Measurements from ENCODE around the gene PPEF2.
A peak's percentile ranks its signal among the peaks of the same experiment; 100 is the strongest.

Gene PPEF2

DNA sequence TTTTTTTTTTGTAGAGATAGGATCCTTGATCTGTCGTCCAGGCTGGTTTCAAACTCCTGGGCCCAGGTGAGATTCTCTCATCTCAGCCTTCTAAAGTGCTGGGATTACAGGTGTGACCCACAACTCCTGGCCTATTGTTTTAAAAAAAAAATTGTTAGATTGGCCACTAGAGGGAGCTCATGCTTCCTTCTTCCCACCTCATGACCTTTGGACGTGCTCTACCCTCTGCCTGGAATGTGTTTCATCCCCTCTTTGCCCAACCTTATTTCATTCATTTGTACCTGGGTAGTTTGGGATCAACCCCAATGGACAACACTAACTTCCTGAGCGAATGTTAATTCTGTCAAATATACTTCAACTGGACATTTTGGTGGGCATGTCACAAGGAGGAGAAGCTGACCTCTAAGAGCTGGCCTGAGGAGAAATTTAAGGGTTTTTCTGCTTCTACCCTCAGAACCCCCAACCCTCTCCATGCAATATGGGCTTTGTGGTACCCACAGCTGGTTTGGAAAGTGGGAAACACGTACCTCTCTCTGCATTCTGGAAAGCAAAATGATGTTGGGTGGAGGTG, 6.4 kb downstream of the PPEF2 start:
- peak in 1 of 2 donors; percentile 39 for DNase-seq

DNA sequence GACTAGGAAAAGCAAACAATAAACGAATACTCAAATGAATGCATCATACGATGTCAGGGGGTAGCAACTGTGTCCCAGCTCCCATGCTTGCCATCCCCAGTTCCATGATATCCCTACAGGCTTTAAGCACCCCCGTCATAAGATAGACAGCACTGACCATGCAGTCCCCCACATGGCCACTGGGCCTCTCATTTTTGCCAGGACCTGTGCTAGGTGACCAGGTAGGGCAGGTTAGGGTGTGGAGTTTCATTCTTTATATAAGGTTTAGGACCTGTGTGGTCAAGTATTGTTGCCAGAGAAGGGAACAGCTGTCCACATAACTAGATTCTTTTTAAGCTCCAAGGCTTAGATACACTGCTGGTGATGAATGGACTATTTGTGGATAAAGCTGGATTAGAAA, 9.7 kb downstream of the PPEF2 start:
- no peak for DNase-seq

DNA sequence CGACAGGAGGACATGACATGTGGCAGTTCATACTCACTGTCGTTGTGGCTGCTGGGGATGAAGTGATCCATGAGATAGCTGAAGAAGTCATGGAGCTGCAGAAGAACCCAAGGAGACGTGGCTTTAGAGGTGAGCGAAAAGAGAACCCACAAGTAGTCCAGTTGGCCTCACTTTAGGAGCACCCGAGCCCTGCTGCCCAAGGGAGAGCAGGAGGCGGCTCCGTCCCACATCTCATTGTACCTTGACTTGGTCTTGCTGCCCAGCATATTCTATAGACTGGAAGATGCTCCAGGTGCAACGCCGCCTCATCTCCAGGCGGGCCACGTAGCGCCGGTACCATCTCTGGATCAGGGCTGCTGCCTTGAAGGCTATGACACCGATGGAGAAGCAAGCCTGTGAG, 10.6 kb downstream of the PPEF2 start:
- DNase-seq, result no peak

DNA sequence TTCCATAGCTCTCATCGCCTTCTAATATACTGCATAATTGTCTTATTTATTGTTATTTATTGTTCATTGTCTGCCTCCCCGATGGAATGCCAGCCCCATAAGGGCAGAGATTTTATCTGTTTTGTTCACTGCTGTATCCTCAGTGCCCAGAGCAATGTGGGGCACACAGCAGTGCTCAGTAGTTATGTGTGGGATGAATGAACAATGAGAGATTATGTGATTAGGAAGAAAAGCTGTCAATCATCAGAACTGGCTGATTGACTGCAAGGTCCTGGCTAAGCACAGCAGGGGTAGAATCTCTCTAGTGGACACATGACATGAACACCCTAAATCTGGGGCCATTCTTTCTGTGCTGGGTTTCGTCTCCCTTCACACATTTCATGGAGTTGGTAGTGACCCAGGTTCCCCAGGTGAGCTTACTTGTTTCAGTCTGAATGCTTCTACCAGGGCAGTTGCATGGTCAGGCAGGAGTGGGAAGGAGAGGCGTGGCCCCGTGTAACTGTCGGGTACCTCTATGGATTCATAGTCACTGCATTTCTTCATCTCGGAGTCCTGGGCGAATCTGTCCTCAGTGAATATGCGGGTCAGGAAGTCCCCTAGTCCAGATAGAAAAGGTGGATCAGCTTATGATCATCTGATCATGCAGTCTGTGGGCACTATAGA, 12.6 kb downstream of the PPEF2 start:
- no peak for DNase-seq

DNA sequence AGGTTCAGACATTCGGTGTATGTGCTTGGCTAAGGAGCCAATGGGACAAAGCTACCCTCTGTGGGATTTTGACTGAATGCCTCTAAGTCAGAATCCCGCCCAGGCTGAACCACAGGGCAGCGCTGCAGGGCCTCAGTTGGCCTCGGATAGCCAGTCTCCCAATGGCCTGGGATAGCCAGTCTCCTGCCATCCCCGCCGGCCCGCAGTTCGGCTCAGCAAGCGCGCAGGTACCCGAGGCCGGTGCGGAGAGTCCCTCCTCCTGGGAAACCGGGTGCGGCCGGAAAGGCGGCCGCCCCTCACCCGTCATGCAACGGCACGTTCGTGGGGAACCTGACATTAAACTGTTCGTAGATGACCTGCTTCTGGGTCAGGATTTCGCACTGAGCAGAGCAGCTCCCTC, 16.1 kb downstream of the PPEF2 start:
- DNase-seq, result no peak

DNA sequence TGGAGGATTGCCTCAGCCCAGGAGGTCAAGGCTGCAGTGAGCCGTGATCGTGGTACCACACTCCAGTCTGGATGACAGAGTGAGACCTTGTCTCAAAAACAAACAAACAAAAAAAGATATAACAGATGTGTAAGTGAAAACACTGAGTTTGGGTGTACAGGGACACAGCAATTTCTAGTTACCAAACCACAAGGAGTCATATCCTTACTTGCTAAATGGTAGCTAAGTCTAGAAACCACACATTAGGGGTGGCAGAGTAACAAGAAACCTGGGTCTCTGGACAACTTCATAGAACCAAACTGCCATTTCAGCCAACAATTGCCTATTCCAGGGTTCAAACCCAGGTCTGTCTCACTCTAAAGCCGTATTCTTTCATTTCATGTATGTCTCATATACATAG, 20.8 kb downstream of the PPEF2 start:
- DNase-seq, result no peak

DNA sequence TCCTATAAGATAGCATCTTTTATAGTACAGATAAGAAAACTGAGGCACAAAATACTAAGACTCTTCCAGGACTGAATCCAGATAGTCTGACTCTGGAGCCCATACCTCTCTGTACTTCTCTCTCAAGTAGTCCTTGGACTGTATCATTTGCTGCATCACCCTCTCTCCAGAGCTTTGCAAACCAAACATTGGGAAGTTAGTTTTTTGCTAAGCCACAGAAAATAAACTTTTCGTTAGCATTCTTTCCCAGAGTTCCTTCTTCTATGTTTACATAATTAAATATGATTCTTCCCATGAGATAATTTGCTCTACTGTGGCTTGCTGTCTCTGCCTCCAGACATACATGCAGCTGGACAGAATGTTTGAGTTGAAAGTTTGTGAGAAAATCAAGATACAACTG, 22.0 kb downstream of the PPEF2 start:
- DNase-seq, result no peak

DNA sequence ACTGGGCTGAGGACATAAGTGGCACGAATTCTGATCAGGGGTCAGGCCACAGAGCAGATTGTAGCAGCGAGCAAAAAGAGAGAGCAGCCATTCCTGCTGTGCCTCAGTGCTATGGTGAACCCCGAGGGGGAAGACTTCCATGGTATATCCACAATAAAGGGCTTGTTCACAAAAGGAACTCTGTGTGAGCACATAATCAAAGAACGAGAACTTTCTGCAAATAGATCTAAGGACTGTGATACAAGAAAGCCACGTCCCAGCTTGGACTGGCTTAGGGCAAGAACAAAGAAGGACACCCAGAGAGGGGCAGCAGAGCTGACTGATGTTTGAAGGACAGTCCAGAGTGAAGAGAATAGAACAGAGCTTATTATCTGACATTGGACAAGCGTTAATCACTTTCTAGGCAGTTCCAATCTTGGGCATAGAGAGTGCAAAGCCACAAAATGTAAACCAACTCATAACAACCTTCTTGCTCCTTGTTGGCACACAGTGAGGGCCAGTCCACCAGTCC, 24.0 kb downstream of the PPEF2 start:
- DNase-seq, result no peak

DNA sequence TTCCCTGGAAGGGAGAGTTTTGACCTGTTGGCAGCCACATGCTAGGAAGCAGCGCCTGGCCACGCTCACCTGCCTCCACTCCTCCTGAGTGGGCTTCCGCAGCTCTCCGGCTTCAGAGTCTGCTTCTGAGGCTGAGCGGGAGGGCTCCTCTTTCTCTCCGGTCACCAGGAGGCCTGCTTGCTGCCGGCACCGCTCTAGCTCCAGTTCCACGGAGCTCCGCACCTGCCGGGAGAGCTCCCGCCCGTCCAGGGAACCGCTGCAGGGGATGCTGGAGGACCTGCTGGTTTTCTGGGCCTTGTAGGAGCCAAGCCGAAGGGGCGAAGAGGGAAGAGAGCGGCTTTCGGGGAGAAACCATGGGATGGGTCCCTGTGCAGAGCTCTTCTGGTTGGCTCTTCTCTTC, 26.0 kb downstream of the PPEF2 start:
- no peak for DNase-seq

DNA sequence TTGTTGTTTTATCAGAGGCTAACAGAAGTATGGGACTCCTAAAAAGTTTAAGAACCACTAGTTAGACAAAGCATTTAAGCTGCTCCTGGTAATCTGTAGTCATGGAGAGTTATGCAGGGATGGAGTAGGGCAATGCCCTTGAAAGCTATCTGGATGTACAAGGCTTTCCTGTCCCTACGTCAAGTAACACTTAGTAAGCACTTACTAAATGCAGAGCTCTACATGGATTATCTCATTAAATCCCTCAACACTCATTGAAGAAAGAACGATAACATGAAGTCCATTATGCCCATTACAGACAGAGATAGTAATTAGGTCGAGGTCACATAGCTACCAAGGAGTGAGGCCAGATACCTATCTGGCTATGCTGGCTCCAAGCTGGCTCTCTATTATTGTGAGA, 33.2 kb downstream of the PPEF2 start:
- DNase-seq, result no peak

DNA sequence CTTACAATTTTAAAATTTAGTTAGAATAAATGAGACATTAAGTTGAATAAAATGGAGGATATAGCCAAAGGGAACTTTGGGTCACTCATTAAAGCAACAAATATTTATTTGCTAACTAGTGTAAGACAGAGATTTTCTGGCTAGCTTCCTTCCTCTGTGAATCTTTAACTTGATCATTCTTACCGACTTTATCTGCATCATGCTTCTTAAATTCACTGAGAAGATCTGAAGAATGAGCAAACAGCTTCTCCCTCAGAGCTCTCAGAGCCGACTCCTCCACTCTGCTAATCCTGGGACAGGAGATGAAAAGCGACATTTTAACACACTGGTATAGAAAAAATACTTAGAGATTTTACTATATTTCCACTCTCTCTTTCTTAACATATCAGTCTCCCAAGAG, 35.1 kb downstream of the PPEF2 start:
- DNase-seq, result no peak

DNA sequence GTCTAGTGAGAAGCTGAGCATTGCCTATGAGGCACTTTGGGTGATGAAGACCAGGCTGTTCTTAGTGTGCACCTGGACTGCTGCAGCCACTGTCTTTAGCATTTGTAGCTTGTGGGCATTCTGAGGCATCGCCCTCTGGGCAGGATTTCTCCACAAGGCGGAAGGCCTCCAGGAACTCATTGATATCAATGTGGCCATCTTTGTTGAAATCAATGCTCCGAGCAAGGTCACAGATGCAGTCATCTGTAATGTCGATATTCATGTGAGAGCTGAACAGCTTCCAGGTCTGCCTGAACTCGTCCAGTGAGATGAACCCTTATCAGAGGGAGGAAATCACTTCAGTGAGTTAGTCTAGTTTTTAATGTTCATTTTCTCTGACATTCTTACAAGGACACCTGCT, 41.6 kb downstream of the PPEF2 start:
- DNase-seq, result no peak

DNA sequence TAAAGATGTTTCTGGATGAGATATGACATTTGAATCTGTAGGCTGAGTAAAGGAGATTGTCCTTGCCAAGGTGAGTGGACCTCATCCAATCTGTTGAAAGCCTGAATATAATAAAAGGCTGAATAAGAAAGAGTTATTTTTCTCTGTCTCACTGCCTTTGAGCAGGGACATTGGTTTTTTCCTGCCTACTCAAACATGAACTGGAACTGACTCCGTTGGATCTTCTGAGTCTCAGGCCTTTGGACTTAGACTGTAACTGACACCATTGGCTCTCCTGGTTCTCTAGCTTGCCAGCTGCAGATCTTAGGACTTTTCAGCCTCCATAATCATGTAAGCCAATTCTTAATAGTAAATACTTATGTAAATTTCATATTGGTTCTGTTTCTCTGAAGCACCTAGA, 43.5 kb downstream of the PPEF2 start:
- no peak for DNase-seq

DNA sequence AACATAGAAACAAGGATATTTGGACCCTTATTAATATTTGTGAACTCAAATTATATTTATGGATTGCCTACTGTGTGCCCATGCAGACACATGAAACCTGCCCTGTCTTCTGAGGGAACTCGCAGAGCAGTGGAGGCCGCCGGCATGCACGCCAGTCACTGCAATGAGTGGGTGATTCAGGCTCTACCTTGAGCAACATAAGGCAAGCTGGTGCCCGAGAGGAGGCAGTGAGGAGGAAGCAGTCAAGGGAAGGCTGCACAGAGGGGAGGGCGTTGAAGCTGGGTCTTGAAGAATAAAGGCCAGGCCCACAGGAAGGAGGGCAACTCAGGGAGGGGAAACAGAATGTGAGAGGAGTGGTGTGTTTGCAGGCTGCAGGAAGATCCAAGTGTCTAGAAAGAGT, 52.8 kb downstream of the PPEF2 start:
- no peak for DNase-seq

DNA sequence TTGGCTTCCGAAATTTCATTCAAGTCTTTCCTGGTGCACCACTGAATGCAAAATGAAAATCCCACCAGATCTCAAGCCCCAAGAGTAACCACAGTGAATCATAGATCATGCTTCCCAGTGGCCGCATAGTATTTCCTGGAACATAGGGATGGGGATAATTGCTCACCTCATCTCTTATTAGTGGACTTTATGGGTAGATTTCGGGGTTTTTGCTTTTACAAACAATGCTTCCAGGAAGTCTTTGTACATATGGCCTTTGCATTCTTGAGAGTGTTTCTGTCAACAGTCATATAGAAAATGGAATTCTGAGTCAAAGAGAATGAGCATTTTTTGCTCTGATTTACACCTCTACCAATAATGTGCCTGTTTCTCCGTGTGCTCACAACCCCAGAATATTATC, 53.4 kb downstream of the PPEF2 start:
- DNase-seq, result no peak

DNA sequence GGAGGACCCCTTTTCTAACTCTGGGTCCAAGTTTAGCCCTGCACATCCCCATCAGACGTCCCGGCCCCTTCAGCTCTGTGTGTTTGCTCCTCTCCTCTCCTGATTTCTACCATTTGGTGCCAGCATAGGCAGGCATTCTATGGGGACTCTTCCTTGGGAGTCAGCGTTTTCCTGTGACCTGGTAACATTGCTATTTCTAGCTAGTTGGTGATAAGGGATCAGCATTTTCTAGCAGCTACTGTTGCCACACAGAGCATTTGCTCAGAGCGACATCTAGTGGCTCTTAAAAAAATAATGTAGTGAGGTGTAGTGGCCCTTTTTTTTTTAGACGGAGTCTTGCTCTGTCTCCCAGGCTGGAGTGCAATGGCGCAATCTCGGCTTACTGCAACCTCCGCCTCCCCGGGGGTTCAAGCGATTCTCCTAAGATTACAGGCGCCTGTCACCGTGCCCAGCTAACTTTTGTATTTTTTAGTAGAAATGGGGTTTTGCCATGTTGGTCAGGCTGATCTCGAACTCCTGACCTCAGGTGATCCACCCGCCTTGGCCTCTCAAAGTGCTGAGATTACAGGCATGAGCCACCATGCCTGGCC, 54.0 kb downstream of the PPEF2 start:
- peak; percentile 18 to 62 for DNase-seq

DNA sequence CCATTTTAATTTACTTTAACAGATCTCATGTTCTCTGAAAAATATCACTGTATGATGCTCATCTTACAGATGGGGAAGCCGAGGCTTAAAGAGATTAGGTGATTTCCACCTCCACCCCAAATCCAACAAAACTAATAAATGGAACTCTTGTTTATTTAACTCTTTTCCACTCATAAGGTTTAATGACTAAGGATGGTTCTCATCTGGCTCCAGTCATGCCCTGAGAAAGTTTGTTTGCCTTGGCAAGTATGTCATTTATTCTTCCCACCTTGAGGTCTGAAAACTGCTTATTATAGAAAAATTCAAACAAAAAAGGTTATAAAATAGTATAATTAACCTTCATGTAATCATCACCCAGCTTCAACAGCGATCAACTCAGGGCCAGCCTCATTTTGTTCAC, 56.3 kb downstream of the PPEF2 start:
- no peak for DNase-seq

DNA sequence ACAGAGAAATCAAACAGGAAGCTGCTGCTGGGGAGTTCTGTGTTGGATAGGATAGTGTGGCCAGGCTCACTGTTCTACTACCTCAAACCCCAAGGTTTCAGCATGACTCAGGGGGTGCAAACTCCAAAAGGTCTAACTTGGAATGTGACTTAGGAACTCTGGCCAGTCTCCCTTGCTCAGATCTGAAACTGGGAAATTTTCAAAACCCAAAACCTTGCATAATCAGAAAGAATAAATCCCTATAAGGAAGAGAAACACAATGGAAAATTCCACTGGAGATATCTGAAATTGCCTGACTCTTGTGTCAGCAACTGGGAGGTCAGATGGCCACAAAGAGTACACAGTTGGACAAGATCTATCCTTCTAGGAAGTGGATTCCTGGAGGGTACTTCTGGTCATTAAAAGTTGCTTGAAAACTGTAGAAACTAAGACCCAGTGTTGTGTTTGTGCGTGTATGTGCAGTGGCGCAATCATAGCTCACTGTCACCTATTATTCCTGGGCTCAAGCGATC, 58.0 kb downstream of the PPEF2 start:
- no peak for DNase-seq

DNA sequence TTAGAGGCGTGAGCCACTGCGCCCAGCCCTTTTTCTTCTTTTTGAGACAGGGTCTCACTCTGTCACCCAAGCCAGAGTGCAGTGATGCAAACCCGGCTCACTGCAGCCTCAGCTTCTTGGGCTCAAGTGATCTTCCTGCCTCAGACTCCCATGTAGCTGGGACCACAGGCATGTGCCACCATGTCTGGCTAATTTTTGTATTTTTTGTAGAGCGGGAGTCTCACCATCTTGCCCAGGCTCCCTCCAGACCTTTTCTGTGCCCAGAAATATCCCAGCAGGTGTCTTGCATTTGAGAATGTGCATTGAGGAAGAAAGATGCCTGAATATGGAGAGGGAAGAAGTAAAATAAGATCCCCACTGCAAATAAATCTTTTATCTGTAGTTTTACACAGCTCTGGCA, 58.7 kb downstream of the PPEF2 start:
- no peak for DNase-seq

DNA sequence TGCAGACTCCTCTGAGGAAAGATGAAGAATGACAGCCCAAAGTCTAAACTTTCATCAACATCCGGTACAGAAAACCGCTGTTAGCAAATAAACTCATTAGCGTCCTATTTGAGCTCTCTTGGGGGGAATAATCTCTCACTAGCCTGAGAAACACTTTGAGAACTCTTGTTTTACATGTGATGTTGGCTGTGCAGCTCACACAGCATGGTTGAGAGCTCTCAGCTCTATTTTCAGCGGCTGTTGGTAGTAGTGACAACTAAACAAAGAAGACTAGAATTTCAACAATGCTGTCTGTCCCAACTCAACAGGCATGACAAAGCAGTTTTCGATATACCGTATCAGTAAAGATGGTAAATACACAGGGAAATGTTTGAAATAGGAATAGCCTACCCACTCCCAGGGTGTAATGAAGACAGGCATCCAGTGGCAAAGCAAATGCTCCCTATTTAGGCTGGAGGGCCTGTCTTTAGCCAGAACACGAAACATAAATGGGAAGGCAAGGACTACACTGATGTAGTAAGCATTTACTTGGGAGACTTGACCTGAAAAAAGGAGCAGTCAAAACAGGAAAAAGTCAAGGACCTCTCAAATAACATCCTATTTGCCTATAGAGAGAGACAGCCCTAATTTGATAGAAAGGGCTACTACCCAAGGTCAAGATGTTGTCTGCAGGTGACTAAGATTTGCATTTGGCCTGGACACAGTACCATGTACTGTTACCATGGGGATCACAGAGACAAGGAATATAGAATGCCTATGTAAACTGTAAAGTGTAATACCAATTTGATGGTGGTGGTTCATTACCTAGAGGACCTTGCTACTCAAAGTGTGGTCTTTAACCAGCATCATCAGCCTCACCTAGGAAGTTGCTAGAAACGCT, 60.4 kb downstream of the PPEF2 start:
- DNase-seq, result no peak

DNA sequence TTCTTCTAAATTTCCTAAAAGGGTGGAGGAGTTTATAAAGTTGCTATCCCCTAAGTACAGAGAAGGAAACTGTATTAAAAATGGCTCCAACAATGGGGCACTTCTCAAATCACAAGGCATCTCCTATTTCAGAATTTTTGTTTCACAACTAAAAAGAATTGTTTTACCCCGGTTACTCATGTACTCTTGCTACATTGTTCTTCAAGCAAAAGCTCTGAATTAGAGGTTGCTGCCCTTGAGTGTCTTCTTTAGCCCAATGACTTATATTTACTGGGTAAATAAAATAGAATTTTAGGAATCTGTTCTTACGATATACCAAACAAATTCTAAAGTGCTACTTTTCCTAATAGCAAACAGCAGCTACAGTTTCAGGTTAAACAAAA, 67.5 kb downstream of the PPEF2 start:
- DNase-seq, result no peak

DNA sequence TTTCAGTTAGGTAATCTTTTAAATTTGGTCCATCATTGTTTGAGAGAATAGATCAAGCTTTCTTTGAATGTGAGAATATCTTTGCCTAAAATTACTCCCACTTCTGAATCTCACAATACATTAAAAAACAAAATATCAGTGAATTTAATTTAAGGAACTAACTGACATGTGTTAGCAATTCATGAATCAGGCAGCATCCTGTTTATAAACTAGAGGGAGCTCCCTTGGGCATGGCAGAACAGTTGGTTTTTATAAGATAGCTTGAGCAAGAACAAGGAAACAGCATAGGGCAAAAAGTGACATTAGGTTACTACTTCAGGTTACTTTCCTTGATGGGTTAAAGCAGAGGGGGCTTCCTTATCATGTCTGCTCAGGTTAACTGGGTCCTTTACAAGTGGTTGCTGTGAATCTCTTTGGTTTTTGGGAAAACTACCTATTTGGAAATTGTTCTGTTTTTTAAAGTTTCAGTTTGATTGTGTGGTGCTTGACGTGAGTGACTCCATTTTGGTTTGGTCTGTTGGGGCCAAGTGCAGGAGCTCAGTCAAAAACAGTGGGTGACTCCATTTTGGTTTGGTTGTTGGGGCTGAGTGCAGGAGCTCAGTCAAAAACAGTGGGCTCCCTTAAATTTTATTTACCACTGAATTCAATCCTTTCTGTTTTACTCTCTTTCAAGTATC, 68.0 kb downstream of the PPEF2 start:
- DNase-seq, result no peak

DNA sequence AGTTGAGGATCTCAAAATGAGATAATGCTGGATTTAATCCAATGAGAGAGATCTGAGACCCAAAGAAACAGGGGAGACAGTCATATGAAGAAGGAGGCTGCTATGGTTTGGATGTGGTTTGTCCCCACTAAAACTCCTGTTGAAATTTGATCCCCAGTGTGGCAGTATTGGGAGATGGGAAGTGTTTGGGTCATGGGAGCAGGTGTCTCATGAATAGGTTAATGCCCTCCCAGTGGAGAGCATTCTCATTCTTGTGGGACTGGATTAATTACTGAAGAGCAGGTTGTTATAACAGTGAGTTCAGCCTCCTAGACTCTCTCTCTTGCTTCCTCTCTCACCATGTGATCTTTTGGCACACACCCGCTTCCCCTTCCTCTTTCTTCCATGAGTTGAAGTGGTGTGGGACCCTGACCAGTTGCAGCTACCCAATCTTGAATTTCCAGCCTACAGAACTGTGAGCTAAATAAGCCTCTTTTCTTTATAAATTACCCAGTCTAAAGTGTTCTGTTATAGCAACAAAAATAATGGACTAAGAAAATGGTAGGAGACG, 70.3 kb downstream of the PPEF2 start:
- DNase-seq, result no peak
